Esophagus muscularis mucosa (tissue), 4 donors: ENCODE measurements around the gene MINDY1. TPM values are rescaled to one million over a fixed set of nuclear protein-coding genes. Genes with fewer than 3 reads are reported as not detected.

Experiments used
- DNase-seq: peaks from one replicate; pipeline ENCODE4 v3.0.0-alpha.2; 2017; ENCODE audit errors: extremely low spot score
- H3K27ac ChIP-seq, 4 donors: fragments of 200-600 bp; sonication (generic); replicated peaks in 1 of 4; 1 replicate in 3 of 4; 2 replicates in 1 of 4; pipeline ENCODE4 v1.5.1; 2016 to 2019; ENCODE audit warnings: mild to moderate bottlenecking in 1 of 4
- H3K27me3 ChIP-seq, 4 donors: fragments of 200-600 bp; sonication (generic); one replicate each; pipeline versions ENCODE4 v1.5.1 to v1.6.0; 2016 to 2019
- H3K36me3 ChIP-seq, 4 donors: fragments of 200-600 bp; sonication (generic); one replicate each; pipeline ENCODE4 v1.5.1; 2016 to 2019
- H3K4me1 ChIP-seq, 4 donors: fragments of 200-600 bp; sonication (generic); one replicate each; pipeline ENCODE4 v1.5.1; 2016 to 2019
- H3K4me3 ChIP-seq, 4 donors: fragments of 200-600 bp; sonication (generic); 1 replicate in 2 of 4; 2 replicates in 2 of 4; pipeline ENCODE4 v1.5.1; 2016 to 2019; ENCODE audit warnings: mild to moderate bottlenecking in 4 of 4, moderate library complexity in 1 of 4
- H3K9me3 ChIP-seq, 4 donors: fragments of 200-600 bp; sonication (generic); 1 replicate in 3 of 4; 2 replicates in 1 of 4; pipeline ENCODE4 v1.5.1; 2016 to 2019
- EP300 ChIP-seq: sonication (generic); formaldehyde crosslinking; IDR thresholded peaks from one replicate; pipeline ENCODE4 v1.6.1; 2017; ENCODE audit warnings: antibody characterized with exemption
- POLR2A ChIP-seq: fragments of 450-650 bp; IDR thresholded peaks from one replicate; pipeline ENCODE4 v1.6.1; 2017; ENCODE audit warnings: antibody characterized with exemption, moderate library complexity, mild to moderate bottlenecking, low read depth
- POLR2AphosphoS5 ChIP-seq, 2 donors: sonication (generic); formaldehyde crosslinking; IDR thresholded peaks; one replicate each; pipeline ENCODE4 v1.6.1; 2017; ENCODE audit warnings: antibody characterized with exemption in 2 of 2
- WGBS: methylation state at CpG from one replicate; pipeline ENCODE4 v1.1.5; 2018; 5-methylcytosine and 5-hydroxymethylcytosine counted together
- intact Hi-C: fragments of 100-400 bp; cut with DNase I; formaldehyde crosslinking; loops from one replicate; pipeline ENCODE4 v1.15.1; 2023
- total RNA-seq, 4 donors: library from RNA; depleted of rRNA; stranded (reverse); fragments of >200 nt; gene quantifications; one replicate each; pipeline versions ENCODE4 v1.1.0 to v1.2.1, GENCODE V29; 2016
- TF ChIP-seq, protein P1 (sequence below), 3 experiments: fragments of 200-600 bp in 2 of 3; fragments of 450-650 bp in 1 of 3; sonication (generic) in 2 of 3; IDR thresholded peaks; one replicate each; pipeline ENCODE4 v1.5.1; 2017 to 2019; ENCODE audit warnings: antibody characterized with exemption in 3 of 3, mild to moderate bottlenecking in 2 of 3, moderate library complexity in 1 of 3

The MINDY1 gene
- total RNA-seq, 4 donors from 2014 or later = 21.6 to 31.7 (median 27.0) TPM

DNA sequence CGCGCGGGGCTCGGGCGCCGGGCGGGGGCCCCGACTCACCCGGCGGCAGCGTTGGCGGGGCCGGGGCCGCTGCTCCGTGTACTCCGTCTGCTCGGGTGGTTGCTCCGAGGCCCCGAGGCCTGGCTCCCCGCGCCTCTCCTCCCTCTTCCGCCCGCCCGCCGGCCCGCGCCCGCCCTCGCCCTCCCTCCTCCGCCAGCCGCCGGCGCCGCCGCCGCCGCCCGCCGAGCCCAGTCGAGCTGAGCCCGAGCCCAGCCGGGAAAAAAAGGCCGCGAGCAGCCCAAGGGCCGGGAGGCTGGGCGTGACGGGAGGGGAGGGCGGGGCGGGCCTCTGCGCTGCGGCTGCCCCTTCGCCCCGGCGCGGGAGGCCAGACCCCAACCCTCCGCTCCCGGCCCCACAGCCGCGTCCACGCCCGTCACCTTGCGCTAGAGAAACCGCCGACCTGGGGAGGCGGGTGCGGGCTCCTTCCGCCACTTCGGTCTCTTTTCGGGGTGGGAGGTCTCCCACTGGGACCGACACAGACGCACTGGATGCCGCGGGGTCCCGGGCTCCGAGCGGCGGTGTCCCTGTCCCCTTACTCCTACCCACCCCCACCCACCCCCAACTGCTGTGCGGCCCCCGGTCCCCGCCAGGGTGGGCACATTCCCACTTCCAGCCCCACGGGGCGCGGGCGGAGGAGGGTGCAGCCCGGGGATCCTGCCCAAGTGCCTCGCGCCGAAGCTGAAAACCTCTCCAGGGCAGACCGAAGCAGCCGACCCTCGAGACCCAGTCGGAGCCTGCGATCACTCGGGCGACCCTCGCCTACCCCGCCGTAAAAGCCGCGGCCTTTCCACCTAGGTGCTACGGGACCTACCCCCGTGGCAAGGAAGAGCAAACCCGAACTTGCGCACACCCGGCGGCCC lies 31.9 kb downstream of the MINDY1 start, which contains the start of gene CERS2:
Gene CERS2, minus strand, starts transcription at position 256 of the 899 bp plus-strand sequence. CDS start 5,745 bp downstream, outside the sequence.
- Histone ChIP-seq H3K4me1 (peaks cover 63 to 80% (median 77%) of the 10 kb centered on the region in 4 donors), H3K27me3 (no peaks in the 10 kb centered on the region), H3K9me3 (no peaks in the 10 kb centered on the region), H3K36me3 (no peaks in the 10 kb centered on the region), H3K4me3 (peak within 1 kb of the TSS; percentile 73 to 98 (median 90)), H3K27ac (peak within 1 kb of the TSS; percentile 93 to 98 (median 98))
- TF ChIP-seq POLR2AphosphoS5 (IDR thresholded peaks at IDR 0.05) = peak; percentile 34 to 47
- TF ChIP-seq, protein P1, sequence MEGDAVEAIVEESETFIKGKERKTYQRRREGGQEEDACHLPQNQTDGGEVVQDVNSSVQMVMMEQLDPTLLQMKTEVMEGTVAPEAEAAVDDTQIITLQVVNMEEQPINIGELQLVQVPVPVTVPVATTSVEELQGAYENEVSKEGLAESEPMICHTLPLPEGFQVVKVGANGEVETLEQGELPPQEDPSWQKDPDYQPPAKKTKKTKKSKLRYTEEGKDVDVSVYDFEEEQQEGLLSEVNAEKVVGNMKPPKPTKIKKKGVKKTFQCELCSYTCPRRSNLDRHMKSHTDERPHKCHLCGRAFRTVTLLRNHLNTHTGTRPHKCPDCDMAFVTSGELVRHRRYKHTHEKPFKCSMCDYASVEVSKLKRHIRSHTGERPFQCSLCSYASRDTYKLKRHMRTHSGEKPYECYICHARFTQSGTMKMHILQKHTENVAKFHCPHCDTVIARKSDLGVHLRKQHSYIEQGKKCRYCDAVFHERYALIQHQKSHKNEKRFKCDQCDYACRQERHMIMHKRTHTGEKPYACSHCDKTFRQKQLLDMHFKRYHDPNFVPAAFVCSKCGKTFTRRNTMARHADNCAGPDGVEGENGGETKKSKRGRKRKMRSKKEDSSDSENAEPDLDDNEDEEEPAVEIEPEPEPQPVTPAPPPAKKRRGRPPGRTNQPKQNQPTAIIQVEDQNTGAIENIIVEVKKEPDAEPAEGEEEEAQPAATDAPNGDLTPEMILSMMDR (IDR thresholded peaks at IDR 0.05) = no peak
- 7% methylated on average over 21 of the region's 106 CpGs for WGBS
- intact Hi-C loops = loop anchor here (5.0 kb wide), 1 partner anchor 98 kb away; the partner anchor contains the start of gene ARNT
- DNase-seq = no peak

DNA sequence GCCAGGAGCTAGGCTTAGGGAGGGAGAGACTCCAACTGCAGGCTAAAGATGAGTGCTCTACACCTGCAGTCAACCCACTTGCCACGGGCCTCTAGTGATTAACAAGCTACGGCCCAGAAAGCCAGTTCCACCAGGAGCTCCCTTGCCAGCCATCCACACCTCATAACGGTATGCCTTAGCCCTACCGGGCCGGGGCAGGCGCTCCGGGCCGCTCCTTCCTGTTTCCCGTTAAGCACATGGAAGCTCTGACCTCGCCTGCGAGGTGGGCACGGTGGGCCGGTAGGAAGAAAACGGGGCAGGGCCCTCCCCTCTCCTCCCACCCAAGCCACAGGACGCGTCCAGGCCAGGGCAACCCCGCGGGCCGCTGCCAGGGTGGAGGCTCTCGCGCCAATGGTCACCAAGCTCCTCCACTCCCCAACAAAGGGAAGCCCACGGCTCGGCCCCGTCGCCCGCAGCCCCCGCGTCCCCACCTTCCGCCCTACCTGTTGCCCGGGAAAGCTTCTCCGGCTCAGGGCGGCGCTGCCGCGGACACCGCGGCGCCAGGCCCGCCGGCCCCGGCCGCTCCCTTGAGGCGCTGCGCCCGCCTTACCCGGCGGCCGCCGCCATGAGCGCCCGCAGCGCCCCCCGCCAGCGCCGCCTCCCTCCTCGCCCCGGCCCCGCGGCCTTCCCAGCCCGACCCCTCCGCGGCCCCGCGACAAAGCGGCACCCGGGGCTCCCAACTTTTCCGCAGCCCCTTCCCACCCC lies 32.7 kb downstream of the MINDY1 start:
- no peaks in the 10 kb centered on the region for H3K27me3 ChIP-seq
- no peaks in the 10 kb centered on the region for H3K9me3 ChIP-seq
- WGBS = under 1% methylated on average over 26 of the region's 67 CpGs
- intact Hi-C loops = loop anchor here (5.0 kb wide), 1 partner anchor 97 kb away; the partner anchor contains the start of gene ARNT
- H3K36me3 ChIP-seq = peaks cover 0 to 2% (median under 1%) of the 10 kb centered on the region in 4 donors
- peak overlapping the region; percentile 93 to 98 (median 98) for H3K27ac ChIP-seq
- no peak for DNase-seq
- peak overlapping the region; percentile 73 to 98 (median 90) for H3K4me3 ChIP-seq
- H3K4me1 ChIP-seq = peaks cover 61 to 79% (median 77%) of the 10 kb centered on the region in 4 donors
- TF ChIP-seq POLR2AphosphoS5 (IDR thresholded peaks at IDR 0.05) (no peak), EP300 (no peak)
- TF ChIP-seq, protein P1 (IDR thresholded peaks at IDR 0.05) = no peak

DNA sequence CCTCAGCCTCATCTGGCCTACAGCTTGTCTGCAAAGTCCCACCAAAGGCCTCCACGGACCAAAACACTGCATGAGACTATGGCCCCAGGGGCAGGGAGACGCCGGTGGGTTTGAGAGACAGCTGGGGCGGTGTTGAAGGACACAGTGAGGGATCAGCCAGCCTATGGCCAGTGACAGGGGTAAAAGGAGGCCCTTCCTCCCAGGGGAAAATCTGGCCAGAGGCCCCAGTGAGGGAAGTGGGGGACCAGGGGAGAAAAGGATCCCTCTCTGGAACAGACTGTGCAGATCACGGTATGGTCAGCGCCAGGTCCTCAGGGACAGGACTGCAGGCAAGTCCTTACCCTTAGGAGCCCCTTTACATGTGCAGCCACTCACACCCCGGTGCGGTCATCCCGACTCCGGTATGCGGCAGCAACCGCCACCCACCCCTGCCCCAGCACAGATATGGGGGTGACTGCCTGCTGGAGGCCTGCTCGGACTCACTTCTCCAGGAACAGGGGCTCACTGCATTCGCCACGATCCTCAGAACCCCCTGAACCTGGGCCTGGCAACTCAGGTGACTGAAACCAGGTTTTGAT lies 33.4 kb downstream of the MINDY1 start:
- no peak for TF ChIP-seq EP300
- TF ChIP-seq, protein P1 (IDR thresholded peaks at IDR 0.05) = no peak
- no peak for TF ChIP-seq POLR2A
- TF ChIP-seq POLR2AphosphoS5 (IDR thresholded peaks at IDR 0.05) = no peak
- 17% methylated on average over 10 of the region's 15 CpGs for WGBS
- DNase-seq = no peak
- peak overlapping the region; percentile 93 to 98 (median 98) for H3K27ac ChIP-seq
- H3K4me3 ChIP-seq = peak overlapping the region; percentile 73 to 98 (median 90)
- no peaks in the 10 kb centered on the region for H3K27me3 ChIP-seq
- intact Hi-C loops = loop anchor here (5.0 kb wide), 1 partner anchor 96 kb away; the partner anchor contains the start of gene ARNT
- H3K4me1 ChIP-seq = peaks cover 60 to 80% (median 73%) of the 10 kb centered on the region in 4 donors
- H3K36me3 ChIP-seq = peaks cover 5 to 9% (median 7%) of the 10 kb centered on the region in 4 donors
- no peaks in the 10 kb centered on the region for H3K9me3 ChIP-seq

DNA sequence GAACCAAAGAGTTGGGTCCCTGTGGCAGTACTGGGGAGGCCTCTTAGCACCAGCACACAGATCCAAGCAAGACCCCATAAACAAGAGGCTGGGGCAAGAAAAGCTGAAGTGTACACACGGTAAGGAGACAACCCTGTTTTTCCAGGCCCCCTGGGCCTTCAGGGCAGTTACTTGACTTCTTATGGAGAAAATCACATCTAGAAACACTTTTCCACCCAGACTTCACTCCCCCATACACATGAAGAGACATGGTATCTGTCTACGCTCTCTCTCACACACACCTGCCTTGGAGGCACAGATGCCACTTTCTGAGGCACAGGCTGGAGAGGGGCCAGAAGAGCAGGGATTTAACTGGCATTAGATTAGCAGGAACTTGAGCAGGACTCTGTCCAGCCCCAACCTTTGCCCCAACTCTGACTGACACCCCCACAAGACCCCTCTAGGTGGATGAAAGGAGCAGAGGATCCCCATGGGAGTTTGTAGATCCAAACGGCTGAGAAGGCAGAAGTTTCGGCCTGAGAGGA lies 34.2 kb downstream of the MINDY1 start:
- H3K4me3 ChIP-seq = peak overlapping the region; percentile 73 to 98 (median 90)
- intact Hi-C loops = loop anchor here (5.0 kb wide), 1 partner anchor 95 kb away; the partner anchor contains the start of gene ARNT
- 49% methylated on average over 4 of the region's 4 CpGs for WGBS
- peak overlapping the region; percentile 93 to 98 (median 98) for H3K27ac ChIP-seq
- H3K36me3 ChIP-seq = peaks cover 14 to 18% (median 16%) of the 10 kb centered on the region in 4 donors
- H3K4me1 ChIP-seq = peaks cover 55 to 76% (median 68%) of the 10 kb centered on the region in 4 donors
- no peaks in the 10 kb centered on the region for H3K27me3 ChIP-seq
- no peaks in the 10 kb centered on the region for H3K9me3 ChIP-seq
- TF ChIP-seq POLR2AphosphoS5 (IDR thresholded peaks at IDR 0.05) (no peak), EP300 (no peak), POLR2A (no peak)
- TF ChIP-seq, protein P1 (IDR thresholded peaks at IDR 0.05) = no peak
- DNase-seq = no peak
